Skeletal muscle tissue (tissue), 4 donors: ENCODE results near the gene APBA1. TPM values are rescaled to one million over a fixed set of nuclear protein-coding genes. Genes with fewer than 3 reads are reported as not detected.

ENCODE experiments used
- H3K27ac ChIP-seq: one replicate; pipeline ENCODE4 v1.7.0; 2013; ENCODE audit warnings: mild to moderate bottlenecking, low read depth, low read length, inconsistent platforms
- H3K27me3 ChIP-seq, 3 donors: one replicate each; pipeline ENCODE4 v1.7.0; 2013; ENCODE audit warnings: low read length in 3 of 3; ENCODE audit not compliant: control insufficient read depth in 3 of 3, insufficient read depth in 3 of 3
- H3K36me3 ChIP-seq, 3 donors: one replicate each; pipeline ENCODE4 v1.7.0; 2013; ENCODE audit warnings: low read length in 3 of 3; ENCODE audit not compliant: control insufficient read depth in 3 of 3, insufficient read depth in 3 of 3
- H3K4me1 ChIP-seq, 3 donors: one replicate each; pipeline ENCODE4 v1.7.0; 2013; ENCODE audit warnings: low read length in 3 of 3, mild to moderate bottlenecking in 3 of 3; ENCODE audit not compliant: control insufficient read depth in 3 of 3, insufficient read depth in 3 of 3
- H3K4me3 ChIP-seq, 3 donors: one replicate each; pipeline ENCODE4 v1.7.0; 2013; ENCODE audit warnings: low read length in 3 of 3
- H3K9ac ChIP-seq, 3 donors: one replicate each; pipeline ENCODE4 v1.7.0; 2013; ENCODE audit warnings: low read length in 3 of 3, mild to moderate bottlenecking in 3 of 3, moderate library complexity in 2 of 3, low read depth in 1 of 3
- H3K9me3 ChIP-seq, 3 donors: one replicate each; pipeline ENCODE4 v1.7.0; 2013; ENCODE audit warnings: low read length in 3 of 3; ENCODE audit not compliant: control insufficient read depth in 3 of 3
- total RNA-seq: library from RNA; depleted of rRNA; stranded (reverse); fragments of >200 nt; gene quantifications from one replicate; pipeline ENCODE4 v1.2.3, GENCODE V29; 2014
- donor health status: Osteomylitis.

APBA1 gene
- total RNA-seq, 1 donor from 2014 or later, result 2.6 TPM

GRCh38 chr9:69461103-69461887, 210.9 kb downstream of the APBA1 start:
- H3K9me3 ChIP-seq, result no peaks in the 10 kb centered on the region
- H3K4me1 ChIP-seq, result peaks cover 0 to 10% (median 6%) of the 10 kb centered on the region in 3 donors
- H3K27ac ChIP-seq, result no peak overlapping the region
- H3K27me3 ChIP-seq, result no peaks in the 10 kb centered on the region
- peaks cover 1 to 6% (median 2%) of the 10 kb centered on the region in 3 donors for H3K36me3 ChIP-seq
- no peak overlapping the region for H3K4me3 ChIP-seq
- H3K9ac ChIP-seq, result no peak overlapping the region

- no peak overlapping the region for H3K4me3 ChIP-seq
- H3K36me3 ChIP-seq, result peaks cover 2 to 10% (median 8%) of the 10 kb centered on the region in 3 donors
- H3K27ac ChIP-seq, result no peak overlapping the region
- no peaks in the 10 kb centered on the region for H3K27me3 ChIP-seq
- H3K9ac ChIP-seq, result no peak overlapping the region
- H3K9me3 ChIP-seq, result no peaks in the 10 kb centered on the region
- H3K4me1 ChIP-seq, result peaks cover 0 to under 1% (median 0%) of the 10 kb centered on the region in 3 donors
Measured at GRCh38 chr9:69460012-69460411, 212.2 kb downstream of the APBA1 start.

- Histone ChIP-seq H3K27ac (no peak overlapping the region), H3K4me3 (no peak overlapping the region), H3K4me1 (no peaks in the 10 kb centered on the region), H3K36me3 (peaks cover 2 to 10% (median 8%) of the 10 kb centered on the region in 3 donors), H3K9me3 (no peaks in the 10 kb centered on the region), H3K27me3 (no peaks in the 10 kb centered on the region), H3K9ac (no peak overlapping the region)
Measured at GRCh38 chr9:69458176-69458575, 214.0 kb downstream of the APBA1 start.

GRCh38 chr9:69456201-69456600, 216.0 kb downstream of the APBA1 start:
- H3K9ac ChIP-seq, result no peak overlapping the region
- H3K9me3 ChIP-seq, result no peaks in the 10 kb centered on the region
- H3K4me3 ChIP-seq, result no peak overlapping the region
- H3K27ac ChIP-seq, result no peak overlapping the region
- H3K27me3 ChIP-seq, result no peaks in the 10 kb centered on the region
- peaks cover 2 to 11% (median 10%) of the 10 kb centered on the region in 3 donors for H3K36me3 ChIP-seq
- H3K4me1 ChIP-seq, result no peaks in the 10 kb centered on the region

GRCh38 chr9:69455311-69455710, 216.9 kb downstream of the APBA1 start:
- H3K9me3 ChIP-seq, result no peaks in the 10 kb centered on the region
- no peak overlapping the region for H3K4me3 ChIP-seq
- H3K36me3 ChIP-seq, result peaks cover 2 to 11% (median 10%) of the 10 kb centered on the region in 3 donors
- H3K4me1 ChIP-seq, result no peaks in the 10 kb centered on the region
- no peaks in the 10 kb centered on the region for H3K27me3 ChIP-seq
- H3K27ac ChIP-seq, result no peak overlapping the region
- no peak overlapping the region for H3K9ac ChIP-seq

GRCh38 chr9:69454321-69454720, 217.8 kb downstream of the APBA1 start:
- Histone ChIP-seq H3K4me3 (no peak overlapping the region), H3K27me3 (no peaks in the 10 kb centered on the region), H3K9ac (no peak overlapping the region), H3K27ac (no peak overlapping the region), H3K36me3 (peaks cover 2 to 12% (median 11%) of the 10 kb centered on the region in 3 donors), H3K9me3 (no peaks in the 10 kb centered on the region), H3K4me1 (no peaks in the 10 kb centered on the region)

GRCh38 chr9:69453746-69454145, 218.4 kb downstream of the APBA1 start:
- no peak overlapping the region for H3K9ac ChIP-seq
- H3K36me3 ChIP-seq, result peaks cover 3 to 14% (median 12%) of the 10 kb centered on the region in 3 donors
- H3K4me3 ChIP-seq, result no peak overlapping the region
- H3K27ac ChIP-seq, result no peak overlapping the region
- H3K4me1 ChIP-seq, result no peaks in the 10 kb centered on the region
- H3K27me3 ChIP-seq, result no peaks in the 10 kb centered on the region
- no peaks in the 10 kb centered on the region for H3K9me3 ChIP-seq

- Histone ChIP-seq H3K27me3 (peaks cover 0 to 3% (median 0%) of the 10 kb centered on the region in 3 donors), H3K4me1 (no peaks in the 10 kb centered on the region), H3K27ac (no peak overlapping the region), H3K9ac (no peak overlapping the region), H3K4me3 (no peak overlapping the region), H3K36me3 (peaks cover 5 to 15% (median 14%) of the 10 kb centered on the region in 3 donors), H3K9me3 (no peaks in the 10 kb centered on the region)
Measured at GRCh38 chr9:69452110-69452782, 219.9 kb downstream of the APBA1 start.

- H3K4me1 ChIP-seq, result peaks cover 4 to 17% (median 14%) of the 10 kb centered on the region in 3 donors
- peaks cover 0 to 3% (median 0%) of the 10 kb centered on the region in 3 donors for H3K27me3 ChIP-seq
- no peak overlapping the region for H3K4me3 ChIP-seq
- no peaks in the 10 kb centered on the region for H3K9me3 ChIP-seq
- H3K27ac ChIP-seq, result no peak overlapping the region
- H3K9ac ChIP-seq, result no peak overlapping the region
- H3K36me3 ChIP-seq, result peaks cover 4 to 5% (median 4%) of the 10 kb centered on the region in 3 donors
Measured at GRCh38 chr9:69446496-69446895, 225.7 kb downstream of the APBA1 start.

GRCh38 chr9:69445251-69445650, 226.9 kb downstream of the APBA1 start:
- Histone ChIP-seq H3K36me3 (peaks cover 4 to 7% (median 5%) of the 10 kb centered on the region in 3 donors), H3K9me3 (no peaks in the 10 kb centered on the region), H3K4me3 (no peak overlapping the region), H3K27ac (no peak overlapping the region), H3K27me3 (peaks cover 0 to 3% (median 0%) of the 10 kb centered on the region in 3 donors), H3K4me1 (peaks cover 4 to 18% (median 14%) of the 10 kb centered on the region in 3 donors), H3K9ac (no peak overlapping the region)
